H1 (cell line): ENCODE data around the gene CP. TPM values are rescaled to one million over a fixed set of nuclear protein-coding genes. Genes with fewer than 3 reads are reported as not detected.
A peak's percentile ranks its signal among the peaks of the same experiment; 100 is the strongest.

ENCODE experiments used
- CTCF ChIA-PET: fragments of 300-600 bp; sonication (Branson Sonifier 250); formaldehyde crosslinking; loops from one replicate; lab custom pipeline; 2021; ENCODE audit not compliant: partially characterized antibody; lab: Charles Lee
- POLR2A ChIA-PET: fragments of 300-600 bp; sonication (Branson Sonifier 250); formaldehyde crosslinking; loops from one replicate; lab custom pipeline; 2021; ENCODE audit warnings: inconsistent platforms; ENCODE audit not compliant: partially characterized antibody; lab: Charles Lee
- DNase-seq, 2 experiments: peaks; one replicate each; pipeline versions ENCODE4 v3.0.0 to v3.0.0-alpha.2; 2010 to 2022; ENCODE audit warnings: low spot score in 2 of 2, low read depth in 1 of 2, mixed read lengths in 1 of 2
- FAIRE-seq: peaks from 2 replicates; lab custom pipeline; 2011; peaks lifted over from hg19 to GRCh38; lab: Jason Lieb, UNC
- H2AFZ ChIP-seq: 2 replicates; pipeline ENCODE4 v1.8.1; 2012; ENCODE audit warnings: low read length, inconsistent platforms
- H2AK5ac ChIP-seq: 2 replicates; pipeline ENCODE4 v1.6.1; 2013; ENCODE audit warnings: low read depth, low read length
- H2BK120ac ChIP-seq: replicated peaks from 2 replicates; pipeline ENCODE3; 2013; ENCODE audit warnings: low read depth, low read length, inconsistent platforms
- H2BK12ac ChIP-seq: 2 replicates; pipeline ENCODE4 v1.6.1; 2013; ENCODE audit warnings: low read depth, low read length
- H2BK15ac ChIP-seq: 2 replicates; pipeline ENCODE4 v1.6.1; 2013; ENCODE audit warnings: low read length
- H2BK20ac ChIP-seq: 2 replicates; pipeline ENCODE4 v1.6.1; 2013; ENCODE audit warnings: low read length
- H2BK5ac ChIP-seq: 2 replicates; pipeline ENCODE4 v1.6.1; 2013; ENCODE audit warnings: low read depth, low read length
- H3K14ac ChIP-seq: 2 replicates; pipeline ENCODE4 v1.6.1; 2013; ENCODE audit warnings: inconsistent platforms; ENCODE audit not compliant: insufficient read length
- H3K18ac ChIP-seq: 2 replicates; pipeline ENCODE4 v1.6.1; 2013; ENCODE audit warnings: low read length; ENCODE audit errors: extremely low read depth
- H3K23ac ChIP-seq: 2 replicates; pipeline ENCODE4 v1.6.1; 2013; ENCODE audit warnings: inconsistent platforms; ENCODE audit not compliant: insufficient read length
- H3K23me2 ChIP-seq: 2 replicates; pipeline ENCODE4 v1.6.1; 2013; ENCODE audit warnings: low read depth, low read length
- H3K27ac ChIP-seq: 2 replicates; pipeline ENCODE4 v1.6.1; 2011; ENCODE audit warnings: low read depth, low read length, inconsistent platforms
- H3K27me3 ChIP-seq, 4 experiments: replicated peaks in 1 of 4; 1 replicate in 1 of 4; 2 replicates in 3 of 4; pipeline versions ENCODE4 v1.6.1 to v1.8.1; 2011 to 2013; ENCODE audit warnings: low read length in 3 of 4, mild to moderate bottlenecking in 3 of 4, inconsistent platforms in 2 of 4, mixed read lengths in 2 of 4, moderate library complexity in 1 of 4; ENCODE audit not compliant: control insufficient read depth in 3 of 4, insufficient read depth in 3 of 4; ENCODE audit errors: extremely low read depth in 1 of 4
- H3K36me3 ChIP-seq, 4 experiments: 2 replicates each; pipeline versions ENCODE4 v1.6.1 to v1.8.1; 2011 to 2013; ENCODE audit warnings: mild to moderate bottlenecking in 4 of 4, low read length in 3 of 4, moderate library complexity in 2 of 4, control low read depth in 1 of 4, inconsistent platforms in 1 of 4; ENCODE audit not compliant: insufficient read depth in 4 of 4, control insufficient read depth in 2 of 4
- H3K4ac ChIP-seq: replicated peaks from 2 replicates; pipeline ENCODE3; 2013; ENCODE audit warnings: low read length, low read depth, mixed read lengths, inconsistent platforms; ENCODE audit not compliant: insufficient read length
- H3K4me1 ChIP-seq, 4 experiments: replicated peaks in 1 of 4; 1 replicate in 1 of 4; 2 replicates in 3 of 4; pipeline versions ENCODE4 v1.6.1 to v1.8.1; 2011 to 2013; ENCODE audit warnings: low read length in 3 of 4, inconsistent platforms in 2 of 4, mixed read lengths in 1 of 4; ENCODE audit not compliant: insufficient read depth in 4 of 4, control insufficient read depth in 3 of 4
- H3K4me2 ChIP-seq, 2 experiments: 2 replicates each; pipeline versions ENCODE4 v1.6.1 to v1.8.1; 2011 to 2013; ENCODE audit warnings: low read depth in 2 of 2, low read length in 2 of 2, control low read depth in 1 of 2, inconsistent platforms in 1 of 2, mild to moderate bottlenecking in 1 of 2; ENCODE audit not compliant: insufficient read depth in 1 of 2
- H3K4me3 ChIP-seq, 4 experiments: fragments of 200-600, 300-600 bp in 1 of 4; sonication (generic), shearing (Covaris generic), sonication (Bioruptor Twin) in 1 of 4; 2 replicates each; pipeline versions ENCODE4 v1.5.1 to v1.8.1; 2011 to 2016; ENCODE audit warnings: low read length in 4 of 4, low read depth in 3 of 4, control low read depth in 2 of 4, inconsistent platforms in 2 of 4, mild to moderate bottlenecking in 2 of 4, mixed read lengths in 1 of 4, moderate library complexity in 1 of 4; ENCODE audit not compliant: insufficient read depth in 2 of 4; ENCODE audit errors: extremely low read depth in 1 of 4
- H3K56ac ChIP-seq: replicated peaks from 2 replicates; pipeline ENCODE3; 2013; ENCODE audit warnings: low read depth, mild to moderate bottlenecking, mixed read lengths, low read length, inconsistent platforms; ENCODE audit not compliant: insufficient read length
- H3K79me1 ChIP-seq: 2 replicates; pipeline ENCODE4 v1.6.1; 2013; ENCODE audit warnings: low read depth, low read length, control low read depth
- H3K79me2 ChIP-seq, 2 experiments: 2 replicates each; pipeline versions ENCODE4 v1.6.1 to v1.8.1; 2012 to 2013; ENCODE audit warnings: low read length in 2 of 2, mild to moderate bottlenecking in 2 of 2, inconsistent platforms in 1 of 2; ENCODE audit not compliant: insufficient read depth in 2 of 2, control insufficient read depth in 1 of 2
- H3K9ac ChIP-seq, 4 experiments: replicated peaks in 1 of 4; 1 replicate in 1 of 4; 2 replicates in 3 of 4; pipeline versions ENCODE4 v1.6.1 to v1.8.1; 2011 to 2013; ENCODE audit warnings: low read depth in 3 of 4, low read length in 3 of 4, control low read depth in 2 of 4, mild to moderate bottlenecking in 2 of 4, moderate library complexity in 2 of 4, inconsistent platforms in 1 of 4; ENCODE audit errors: extremely low read depth in 1 of 4
- H3K9me3 ChIP-seq, 2 experiments: 2 replicates each; pipeline versions ENCODE4 v1.6.1 to v1.8.1; 2012 to 2013; ENCODE audit warnings: mild to moderate bottlenecking in 2 of 2, moderate library complexity in 2 of 2, control low read depth in 1 of 2, inconsistent platforms in 1 of 2, low read depth in 1 of 2, low read length in 1 of 2, mixed read lengths in 1 of 2; ENCODE audit not compliant: insufficient read depth in 2 of 2
- H4K20me1 ChIP-seq, 2 experiments: replicated peaks in 1 of 2; 2 replicates each; pipeline versions ENCODE3 to v1.8.1; 2011 to 2013; ENCODE audit warnings: inconsistent platforms in 2 of 2, low read length in 2 of 2, mild to moderate bottlenecking in 1 of 2; ENCODE audit not compliant: insufficient read depth in 2 of 2, control insufficient read depth in 1 of 2
- H4K5ac ChIP-seq: 2 replicates; pipeline ENCODE4 v1.6.1; 2013; ENCODE audit warnings: low read length, low read depth, mixed read lengths, inconsistent platforms; ENCODE audit not compliant: insufficient read length
- H4K8ac ChIP-seq: 2 replicates; pipeline ENCODE4 v1.8.0; 2013; ENCODE audit warnings: mild to moderate bottlenecking, moderate library complexity, low read length, inconsistent platforms; ENCODE audit not compliant: insufficient read depth; ENCODE audit errors: extremely low read depth
- H4K91ac ChIP-seq: replicated peaks from 2 replicates; pipeline ENCODE3; 2013; ENCODE audit warnings: low read length, mixed read lengths, inconsistent platforms; ENCODE audit not compliant: insufficient read length
- CEBPB ChIP-seq: IDR thresholded peaks from 2 replicates; pipeline ENCODE4 v1.6.1; 2012; ENCODE audit warnings: low read depth, low read length
- CTBP2 ChIP-seq: IDR thresholded peaks from 2 replicates; pipeline ENCODE4 v1.7.0; 2011; ENCODE audit warnings: borderline replicate concordance, mild to moderate bottlenecking, moderate library complexity, mixed read lengths, low read length; ENCODE audit not compliant: insufficient read depth, insufficient read length
- EP300 ChIP-seq, 2 experiments: IDR thresholded peaks; 1 replicate in 1 of 2; 2 replicates in 1 of 2; pipeline ENCODE4 v1.6.1; 2011 to 2012; ENCODE audit warnings: low read depth in 2 of 2, low read length in 2 of 2, mild to moderate bottlenecking in 2 of 2, borderline replicate concordance in 1 of 2, inconsistent platforms in 1 of 2, moderate library complexity in 1 of 2
- HDAC2 ChIP-seq, 2 experiments: fragments of 300-600 bp in 1 of 2; sonication (generic) in 1 of 2; IDR thresholded peaks; 2 replicates each; pipeline ENCODE4 v1.6.1; 2011 to 2012; ENCODE audit warnings: low read depth in 2 of 2, low read length in 2 of 2, mild to moderate bottlenecking in 2 of 2, moderate library complexity in 2 of 2, borderline replicate concordance in 1 of 2, inconsistent platforms in 1 of 2
- NRF1 ChIP-seq: IDR thresholded peaks from 2 replicates; pipeline ENCODE4 v1.6.1; 2011; ENCODE audit warnings: mild to moderate bottlenecking, low read depth, low read length, improper control_type of control experiment
- POLR2AphosphoS5 ChIP-seq: IDR thresholded peaks from 2 replicates; pipeline ENCODE4 v1.6.1; 2011; ENCODE audit warnings: low read depth, low read length
- POU5F1 ChIP-seq: IDR thresholded peaks from 2 replicates; pipeline ENCODE4 v1.6.1; 2011; ENCODE audit warnings: low read depth, mild to moderate bottlenecking, low read length, moderate library complexity
- RAD21 ChIP-seq, 2 experiments: IDR thresholded peaks in 1 of 2; conservative IDR thresholded peaks in 1 of 2; 2 replicates each; pipeline ENCODE4 v1.6.1; 2011; ENCODE audit warnings: low read depth in 2 of 2, low read length in 2 of 2, improper control_type of control experiment in 1 of 2, inconsistent platforms in 1 of 2, mild to moderate bottlenecking in 1 of 2, moderate library complexity in 1 of 2
- RBBP5 ChIP-seq: IDR thresholded peaks from 2 replicates; pipeline ENCODE4 v1.7.1; 2012; ENCODE audit warnings: low read depth, mild to moderate bottlenecking, inconsistent platforms, low read length, moderate library complexity, borderline replicate concordance
- RFX5 ChIP-seq: IDR thresholded peaks from 2 replicates; pipeline ENCODE4 v1.6.1; 2011; ENCODE audit warnings: low read depth, low read length, improper control_type of control experiment, borderline replicate concordance
- RXRA ChIP-seq: IDR thresholded peaks from 2 replicates; pipeline ENCODE4 v1.6.1; 2011; ENCODE audit warnings: low read depth, mild to moderate bottlenecking, low read length, moderate library complexity; ENCODE audit not compliant: insufficient read depth
- SIX5 ChIP-seq: IDR thresholded peaks from 2 replicates; pipeline ENCODE4 v1.6.1; 2011; ENCODE audit warnings: mild to moderate bottlenecking, low read depth, low read length
- SRF ChIP-seq: IDR thresholded peaks from 2 replicates; pipeline ENCODE4 v1.6.1; 2011; ENCODE audit warnings: mild to moderate bottlenecking, low read depth, low read length, moderate library complexity
- WGBS, 2 experiments: shearing (Covaris generic) in 1 of 2; methylation state at CpG; one replicate each; pipeline versions ENCODE4 v1.1.6 to v1.1.7; 2013 to 2015; ENCODE audit warnings: low lambda C conversion rate in 2 of 2, mixed read lengths in 2 of 2, inconsistent platforms in 1 of 2, low coverage in 1 of 2, missing lambda C conversion rate in 1 of 2; ENCODE audit not compliant: insufficient replicate concordance in 2 of 2, insufficient coverage in 1 of 2, insufficient read length in 1 of 2; ENCODE audit errors: extremely low coverage in 1 of 2, missing lambda C conversion rate in 1 of 2; 5-methylcytosine and 5-hydroxymethylcytosine counted together
- polyA plus RNA-seq, 7 experiments: library from polyadenylated mRNA; depleted of rRNA in 3 of 7; stranded (reverse) in 5 of 7; unstranded in 2 of 7; fragments of >200 nt in 5 of 7; fragments of 200-250 nt in 2 of 7; gene quantifications; 1 replicate in 5 of 7; 2 replicates in 1 of 7; 4 replicates in 1 of 7; pipeline versions ENCODE4 v1.2.1 to v1.2.3, GENCODE V29; 2011 to 2013; ENCODE audit warnings: missing spikeins in 2 of 7, mixed read lengths in 2 of 7
- total RNA-seq: library from RNA; stranded (reverse); fragmentation: NEBNext Ultra II Directional; extraction: Animal tissue kit (Norgen Biotek cat#: 25700); gene quantifications from 2 replicates; pipeline ENCODE4 v1.2.1, GENCODE V29; 2021

Gene CP
- total and polyA plus RNA-seq, 2 of the 8 experiments (the other 6 are each of a cell fraction or from before 2014, with no cell fraction given): 0.32 to 2.6 TPM

DNA sequence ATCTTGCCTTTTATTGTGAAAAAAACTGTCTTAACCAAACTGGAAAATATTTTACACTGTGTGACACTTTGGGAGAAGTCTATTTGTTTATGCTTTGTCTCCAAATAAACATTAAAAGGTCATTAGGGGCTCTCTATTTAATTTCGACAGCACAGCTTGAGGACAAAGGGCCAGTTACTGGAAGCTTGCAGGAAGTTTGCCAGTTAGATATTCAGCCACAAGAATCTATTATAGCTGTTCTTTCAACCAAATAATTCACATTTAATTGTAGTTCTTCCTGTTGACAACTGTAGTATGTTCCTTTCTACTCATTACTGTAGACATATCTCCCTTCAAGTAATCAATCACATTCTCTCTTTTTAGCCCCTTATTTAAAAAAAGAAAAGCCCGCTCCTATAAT is 6.1 kb downstream of the CP start:
- POLR2A ChIA-PET: interaction anchor here (1.9 kb wide), 1 partner anchor 18 kb away, joined by 7 read pairs; no protein-coding TSS in a partner anchor
- no peak overlapping the region for H2AK5ac ChIP-seq
- WGBS, 2 experiments: 88% methylated on average over 2 of the region's 2 CpGs; no CpG with 5 or more reads in 1 of the 2 experiments
- H3K36me3 ChIP-seq: no peaks in the 10 kb centered on the region; a peak in 2 of 8 replicates
- H3K4me3 ChIP-seq: no peak overlapping the region
- H4K91ac ChIP-seq: no peak overlapping the region
- FAIRE-seq (peak; percentile 32), DNase-seq (no peak)
- H3K4ac ChIP-seq: no peak overlapping the region
- 0 out of 2 replicates have a peak overlapping the region, but pooled peaks have one; percentile 23 for H2AFZ ChIP-seq
- no peaks in the 10 kb centered on the region for H3K27me3 ChIP-seq
- no peak overlapping the region for H2BK20ac ChIP-seq
- H3K4me1 ChIP-seq: peaks cover 0 to 3% (median 0%) of the 10 kb centered on the region in 4 experiments; a peak in 1 of 7 replicates
- no peaks in the 10 kb centered on the region for H3K9me3 ChIP-seq
- no peak overlapping the region for H2BK120ac ChIP-seq
- H2BK5ac ChIP-seq: no peak overlapping the region
- CTCF ChIA-PET: interaction anchor here (0.6 to 1.4 kb wide), 2 partner anchors 273 to 354 kb away, joined by 3 read pairs; no protein-coding TSS in a partner anchor
- no peaks in the 10 kb centered on the region for H3K79me1 ChIP-seq
- H2BK15ac ChIP-seq: no peak overlapping the region
- H4K8ac ChIP-seq: no peak overlapping the region
- no peak overlapping the region for H3K23ac ChIP-seq
- H3K18ac ChIP-seq: no peak overlapping the region
- no peak overlapping the region for H3K27ac ChIP-seq
- H4K5ac ChIP-seq: no peak overlapping the region
- H3K4me2 ChIP-seq: no peak overlapping the region
- H3K23me2 ChIP-seq: no peaks in the 10 kb centered on the region
- H4K20me1 ChIP-seq: no peaks in the 10 kb centered on the region
- no peak overlapping the region for H3K56ac ChIP-seq
- H3K79me2 ChIP-seq: no peaks in the 10 kb centered on the region
- H2BK12ac ChIP-seq: no peak overlapping the region
- H3K14ac ChIP-seq: no peak overlapping the region
- H3K9ac ChIP-seq: no peak overlapping the region
- TF ChIP-seq HDAC2 (IDR thresholded peaks at IDR 0.05; ENCODE audit: borderline replicate concordance in 1 of 2, low read depth in 2 of 2, low read length in 2 of 2) (no peak), POU5F1 (no peak), SIX5 (no peak), NRF1 (no peak), RBBP5 (no peak), CTBP2 (no peak), CEBPB (no peak), RFX5 (no peak), RXRA (no peak), RAD21 (IDR thresholded peaks at IDR 0.05 in 1 of 2, conservative IDR thresholded peaks at IDR 0.05 in 1 of 2; ENCODE audit: low read depth in 2 of 2, low read length in 2 of 2) (no peak), SRF (no peak), POLR2AphosphoS5 (no peak), EP300 (IDR thresholded peaks at IDR 0.05; ENCODE audit: borderline replicate concordance in 1 of 2, low read depth in 2 of 2, low read length in 2 of 2) (no peak)
